ENCODE measurements around the gene NTSR1. TPM values are rescaled to one million over a fixed set of nuclear protein-coding genes. Genes with fewer than 3 reads are reported as not detected.

Gene NTSR1
- total RNA-seq (0.37 TPM), polyA plus RNA-seq (under 1 TPM in 1 of 4 donors, not detected in 3; 0.11 TPM)

GRCh38 chr20:62708591-62709536 lies at the start of gene NTSR1:
NTSR1 (plus strand) TSS chr20:62708836; CDS start chr20:62709208, 372 bp downstream.
- Mint-ChIP-seq H3K4me1 (peaks cover 0 to 13% (median 3%) of the 10 kb centered on the region in 4 donors), H3K9me3 (peaks cover 0 to 2% (median 0%) of the 10 kb centered on the region in 7 donors), H3K27me3 (peaks cover 29% of the 10 kb centered on the region), H3K36me3 (no peaks in the 10 kb centered on the region), H3K27ac (no peak within 1 kb of the TSS), H3K4me3 (peak within 1 kb of the TSS in 3 of 4 donors; percentile 62 to 81 (median 63))
- DNase-seq: no peak
- H3K27me3 ChIP-seq (ENCODE audit: control insufficient read depth, insufficient read depth, low read length): no peaks in the 10 kb centered on the region
- H3K27ac ChIP-seq (ENCODE audit: insufficient read depth, low read length, poor library complexity, severe bottlenecking): no peak within 1 kb of the TSS
- no peaks in the 10 kb centered on the region for H3K36me3 ChIP-seq (ENCODE audit: control insufficient read depth, insufficient read depth, low read length)
- no peak within 1 kb of the TSS for H3K4me3 ChIP-seq (ENCODE audit: low read depth, low read length)
- no peak for ATAC-seq (ENCODE audit: low read depth in 2 of 2)
- peaks cover 22% of the 10 kb centered on the region for H3K4me1 ChIP-seq (ENCODE audit: control insufficient read depth, insufficient read depth, low read length, poor library complexity, severe bottlenecking)
- H3K9me3 ChIP-seq (ENCODE audit: control insufficient read depth in 2 of 2, low read length in 2 of 2): no peaks in the 10 kb centered on the region

- Mint-ChIP-seq H3K27ac (peak overlapping the region in 1 of 3 donors; percentile 67), H3K36me3 (no peaks in the 10 kb centered on the region), H3K9me3 (no peaks in the 10 kb centered on the region), H3K4me1 (peaks cover 0 to 4% (median under 1%) of the 10 kb centered on the region in 4 donors), H3K4me3 (no peak overlapping the region), H3K27me3 (no peaks in the 10 kb centered on the region)
- Histone ChIP-seq H3K9me3 (ENCODE audit: control insufficient read depth in 2 of 2, low read length in 2 of 2) (no peaks in the 10 kb centered on the region), H3K27me3 (ENCODE audit: control insufficient read depth, insufficient read depth, low read length) (no peaks in the 10 kb centered on the region), H3K4me1 (ENCODE audit: control insufficient read depth, insufficient read depth, low read length, poor library complexity, severe bottlenecking) (no peaks in the 10 kb centered on the region), H3K27ac (ENCODE audit: insufficient read depth, low read length, poor library complexity, severe bottlenecking) (no peak overlapping the region), H3K36me3 (ENCODE audit: control insufficient read depth, insufficient read depth, low read length) (no peaks in the 10 kb centered on the region), H3K4me3 (ENCODE audit: low read depth, low read length) (no peak overlapping the region)
- ATAC-seq (ENCODE audit: low read depth in 2 of 2) (no peak), DNase-seq (no peak)
Measured at GRCh38 chr20:62659488-62660239, 49.0 kb upstream of the NTSR1 start.

DNA sequence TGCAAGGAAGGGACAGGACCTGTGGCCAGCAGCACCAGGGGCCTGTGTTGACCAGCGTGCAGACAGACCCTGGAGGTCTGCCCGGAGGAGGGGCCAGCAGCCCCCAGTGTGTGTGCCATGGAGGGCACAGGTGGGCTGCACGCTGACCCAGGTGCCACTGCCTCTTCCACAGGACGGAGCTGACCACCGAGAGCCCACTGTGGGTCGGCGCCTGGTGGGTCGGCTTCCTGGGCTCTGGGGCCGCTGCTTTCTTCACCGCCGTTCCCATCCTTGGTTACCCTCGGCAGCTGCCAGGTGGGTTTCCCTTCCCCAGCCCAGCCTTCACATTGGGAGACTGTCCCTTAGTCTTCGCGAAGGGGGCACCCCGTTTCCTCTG lies 48.4 kb upstream of the NTSR1 start:
- no peak overlapping the region for H3K27ac ChIP-seq (ENCODE audit: insufficient read depth, low read length, poor library complexity, severe bottlenecking)
- H3K4me1 Mint-ChIP-seq: peaks cover 0 to 4% (median under 1%) of the 10 kb centered on the region in 4 donors

DNA sequence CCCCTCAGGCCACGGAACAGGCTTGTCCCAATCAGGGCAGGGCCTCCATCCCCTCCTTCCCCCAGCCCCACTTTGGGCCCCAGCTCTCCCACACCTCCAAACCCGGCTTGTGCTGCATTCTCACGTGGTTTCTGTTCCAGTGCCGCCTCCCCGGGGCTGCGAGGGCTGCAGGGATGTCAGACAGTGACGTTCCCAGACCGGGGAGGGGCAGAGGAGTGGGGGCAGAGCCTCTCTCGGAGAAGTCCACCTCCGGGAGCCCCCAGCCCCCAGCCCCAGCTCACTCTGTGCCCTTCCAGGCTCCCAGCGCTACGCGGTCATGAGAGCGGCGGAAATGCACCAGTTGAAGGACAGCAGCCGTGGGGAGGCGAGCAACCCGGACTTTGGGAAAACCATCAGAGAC lies 47.9 kb upstream of the NTSR1 start:
- DNase-seq (no peak), ATAC-seq (ENCODE audit: low read depth in 2 of 2) (no peak)
- Mint-ChIP-seq H3K36me3 (no peaks in the 10 kb centered on the region), H3K4me1 (peaks cover 0 to 4% (median under 1%) of the 10 kb centered on the region in 4 donors), H3K27me3 (no peaks in the 10 kb centered on the region), H3K27ac (no peak overlapping the region), H3K4me3 (no peak overlapping the region), H3K9me3 (no peaks in the 10 kb centered on the region)
- H3K27me3 ChIP-seq (ENCODE audit: control insufficient read depth, insufficient read depth, low read length): no peaks in the 10 kb centered on the region
- H3K36me3 ChIP-seq (ENCODE audit: control insufficient read depth, insufficient read depth, low read length): no peaks in the 10 kb centered on the region
- no peaks in the 10 kb centered on the region for H3K9me3 ChIP-seq (ENCODE audit: control insufficient read depth in 2 of 2, low read length in 2 of 2)
- no peaks in the 10 kb centered on the region for H3K4me1 ChIP-seq (ENCODE audit: control insufficient read depth, insufficient read depth, low read length, poor library complexity, severe bottlenecking)
- no peak overlapping the region for H3K4me3 ChIP-seq (ENCODE audit: low read depth, low read length)
- H3K27ac ChIP-seq (ENCODE audit: insufficient read depth, low read length, poor library complexity, severe bottlenecking): no peak overlapping the region

More for the DNA sequence above, 48.4 kb upstream of the NTSR1 start:
- Mint-ChIP-seq H3K27me3 (no peaks in the 10 kb centered on the region), H3K27ac (peak overlapping the region in 1 of 3 donors; percentile 67), H3K36me3 (no peaks in the 10 kb centered on the region), H3K9me3 (no peaks in the 10 kb centered on the region), H3K4me3 (no peak overlapping the region)
- H3K36me3 ChIP-seq (ENCODE audit: control insufficient read depth, insufficient read depth, low read length): no peaks in the 10 kb centered on the region
- H3K4me1 ChIP-seq (ENCODE audit: control insufficient read depth, insufficient read depth, low read length, poor library complexity, severe bottlenecking): no peaks in the 10 kb centered on the region
- ATAC-seq (ENCODE audit: low read depth in 2 of 2): no peak
- no peaks in the 10 kb centered on the region for H3K27me3 ChIP-seq (ENCODE audit: control insufficient read depth, insufficient read depth, low read length)
- H3K4me3 ChIP-seq (ENCODE audit: low read depth, low read length): no peak overlapping the region
- H3K9me3 ChIP-seq (ENCODE audit: control insufficient read depth in 2 of 2, low read length in 2 of 2): no peaks in the 10 kb centered on the region
- DNase-seq: no peak

- Histone ChIP-seq H3K4me3 (ENCODE audit: low read depth, low read length) (no peak overlapping the region), H3K27me3 (ENCODE audit: control insufficient read depth, insufficient read depth, low read length) (no peaks in the 10 kb centered on the region), H3K36me3 (ENCODE audit: control insufficient read depth, insufficient read depth, low read length) (no peaks in the 10 kb centered on the region), H3K9me3 (ENCODE audit: control insufficient read depth in 2 of 2, low read length in 2 of 2) (no peaks in the 10 kb centered on the region), H3K4me1 (ENCODE audit: control insufficient read depth, insufficient read depth, low read length, poor library complexity, severe bottlenecking) (no peaks in the 10 kb centered on the region), H3K27ac (ENCODE audit: insufficient read depth, low read length, poor library complexity, severe bottlenecking) (no peak overlapping the region)
- DNase-seq: no peak
- H3K4me3 Mint-ChIP-seq: no peak overlapping the region
- H3K36me3 Mint-ChIP-seq: no peaks in the 10 kb centered on the region
- ATAC-seq (ENCODE audit: low read depth in 2 of 2): no peak
- H3K27me3 Mint-ChIP-seq: no peaks in the 10 kb centered on the region
- H3K27ac Mint-ChIP-seq: no peak overlapping the region
- H3K4me1 Mint-ChIP-seq: peaks cover 0 to 4% (median under 1%) of the 10 kb centered on the region in 4 donors
- H3K9me3 Mint-ChIP-seq: no peaks in the 10 kb centered on the region
Measured at GRCh38 chr20:62661647-62662046, 47.0 kb upstream of the NTSR1 start.

DNA sequence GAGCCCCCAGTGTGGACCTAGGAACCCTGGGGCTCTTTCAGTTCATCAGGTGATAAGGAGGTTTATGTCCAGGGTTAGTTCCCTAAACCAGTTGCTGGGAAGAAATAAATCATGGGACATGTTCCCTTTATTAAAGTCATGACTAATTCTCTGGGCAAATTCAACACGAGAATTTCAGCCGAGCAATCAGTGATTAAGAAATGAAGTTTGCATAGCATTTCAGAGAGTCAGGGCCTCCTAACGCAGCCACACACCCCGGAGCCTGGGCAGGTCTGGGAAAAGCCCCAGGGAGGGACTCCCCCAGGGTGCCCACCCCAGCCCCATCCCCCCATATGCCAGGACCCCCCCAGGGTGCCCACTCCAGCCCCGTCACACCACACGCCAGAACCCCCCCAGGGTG lies 46.2 kb upstream of the NTSR1 start:
- H3K4me3 ChIP-seq (ENCODE audit: low read depth, low read length): no peak overlapping the region
- Mint-ChIP-seq H3K36me3 (no peaks in the 10 kb centered on the region), H3K27ac (no peak overlapping the region), H3K9me3 (no peaks in the 10 kb centered on the region), H3K4me1 (peaks cover 0 to 4% (median under 1%) of the 10 kb centered on the region in 4 donors), H3K27me3 (no peaks in the 10 kb centered on the region), H3K4me3 (no peak overlapping the region)
- no peaks in the 10 kb centered on the region for H3K9me3 ChIP-seq (ENCODE audit: control insufficient read depth in 2 of 2, low read length in 2 of 2)
- H3K4me1 ChIP-seq (ENCODE audit: control insufficient read depth, insufficient read depth, low read length, poor library complexity, severe bottlenecking): no peaks in the 10 kb centered on the region
- no peaks in the 10 kb centered on the region for H3K27me3 ChIP-seq (ENCODE audit: control insufficient read depth, insufficient read depth, low read length)
- no peaks in the 10 kb centered on the region for H3K36me3 ChIP-seq (ENCODE audit: control insufficient read depth, insufficient read depth, low read length)
- ATAC-seq (ENCODE audit: low read depth in 2 of 2) (no peak), DNase-seq (no peak)
- no peak overlapping the region for H3K27ac ChIP-seq (ENCODE audit: insufficient read depth, low read length, poor library complexity, severe bottlenecking)

- H3K36me3 ChIP-seq (ENCODE audit: control insufficient read depth, insufficient read depth, low read length): no peaks in the 10 kb centered on the region
- H3K9me3 Mint-ChIP-seq: no peaks in the 10 kb centered on the region
- H3K27me3 ChIP-seq (ENCODE audit: control insufficient read depth, insufficient read depth, low read length): no peaks in the 10 kb centered on the region
- H3K4me1 Mint-ChIP-seq: peaks cover 0 to 7% (median 3%) of the 10 kb centered on the region in 4 donors
- no peaks in the 10 kb centered on the region for H3K36me3 Mint-ChIP-seq
- no peak overlapping the region for H3K4me3 Mint-ChIP-seq
- no peaks in the 10 kb centered on the region for H3K4me1 ChIP-seq (ENCODE audit: control insufficient read depth, insufficient read depth, low read length, poor library complexity, severe bottlenecking)
- no peak for ATAC-seq (ENCODE audit: low read depth in 2 of 2)
- H3K27me3 Mint-ChIP-seq: no peaks in the 10 kb centered on the region
- H3K27ac Mint-ChIP-seq: peak overlapping the region in 2 of 3 donors; percentile 26 to 69
- H3K27ac ChIP-seq (ENCODE audit: insufficient read depth, low read length, poor library complexity, severe bottlenecking): no peak overlapping the region
- no peak for DNase-seq
- no peak overlapping the region for H3K4me3 ChIP-seq (ENCODE audit: low read depth, low read length)
- H3K9me3 ChIP-seq (ENCODE audit: control insufficient read depth in 2 of 2, low read length in 2 of 2): no peaks in the 10 kb centered on the region
Measured at GRCh38 chr20:62663145-62664018, 45.3 kb upstream of the NTSR1 start.
